Common myeloid progenitor, CD34-positive (primary cell): ENCODE data around the gene ASCC2.

Experiments used
- CTCF ChIA-PET: fragments of 350-600 bp; sonication (Branson Sonifier 250); formaldehyde crosslinking; loops from one replicate; lab custom pipeline; 2021; ENCODE audit warnings: antibody characterized with exemption; lab: Charles Lee
- POLR2A ChIA-PET: fragments of 350-600 bp; sonication (Branson Sonifier 250); formaldehyde crosslinking; loops from one replicate; lab custom pipeline; 2021; ENCODE audit warnings: antibody characterized with exemption; lab: Charles Lee
- DNase-seq, 3 donors: peaks; one replicate each; pipeline versions ENCODE4 v3.0.0 to v3.0.0-alpha.2; 2013
- H3K27ac ChIP-seq, 2 experiments: 1 replicate in 1 of 2; 2 replicates in 1 of 2; pipeline ENCODE4 v1.7.0; 2013; ENCODE audit warnings: inconsistent platforms in 2 of 2, low read length in 2 of 2, mild to moderate bottlenecking in 2 of 2, low read depth in 1 of 2, moderate library complexity in 1 of 2; ENCODE audit not compliant: severe bottlenecking in 2 of 2, insufficient read depth in 1 of 2, poor library complexity in 1 of 2
- H3K27me3 ChIP-seq, 5 experiments: replicated peaks in 2 of 5; 1 replicate in 3 of 5; 2 replicates in 2 of 5; pipeline versions ENCODE4 v1.6.1 to v1.7.0; 2013; ENCODE audit warnings: low read length in 4 of 5, mild to moderate bottlenecking in 2 of 5, moderate library complexity in 2 of 5, inconsistent platforms in 1 of 5; ENCODE audit not compliant: insufficient read depth in 5 of 5, control insufficient read depth in 4 of 5
- H3K36me3 ChIP-seq, 4 experiments: 1 replicate in 2 of 4; 2 replicates in 2 of 4; pipeline versions ENCODE4 v1.6.1 to v1.7.0; 2013; ENCODE audit warnings: low read length in 3 of 4, control low read depth in 1 of 4, mild to moderate bottlenecking in 1 of 4; ENCODE audit not compliant: control insufficient read depth in 4 of 4, insufficient read depth in 4 of 4
- H3K4me1 ChIP-seq, 4 experiments: 1 replicate in 3 of 4; 2 replicates in 1 of 4; pipeline versions ENCODE4 v1.6.1 to v1.7.1; 2013; ENCODE audit warnings: low read length in 3 of 4, mild to moderate bottlenecking in 3 of 4, control low read depth in 1 of 4, inconsistent platforms in 1 of 4, moderate library complexity in 1 of 4; ENCODE audit not compliant: control insufficient read depth in 4 of 4, insufficient read depth in 4 of 4; ENCODE audit errors: control extremely low read depth in 1 of 4
- H3K4me3 ChIP-seq, 7 experiments: 1 replicate in 4 of 7; 2 replicates in 3 of 7; pipeline versions ENCODE4 v1.5.1 to v1.7.0; 2013; ENCODE audit warnings: mild to moderate bottlenecking in 7 of 7, low read length in 6 of 7, moderate library complexity in 6 of 7, inconsistent platforms in 2 of 7, low read depth in 2 of 7, control low read depth in 1 of 7; ENCODE audit not compliant: insufficient read depth in 4 of 7, control insufficient read depth in 1 of 7; ENCODE audit errors: extremely low read depth in 1 of 7
- H3K9me3 ChIP-seq, 5 experiments: 1 replicate in 4 of 5; 2 replicates in 1 of 5; pipeline versions ENCODE4 v1.6.1 to v1.7.1; 2013; ENCODE audit warnings: low read length in 4 of 5, mild to moderate bottlenecking in 2 of 5, inconsistent platforms in 1 of 5, low read depth in 1 of 5, moderate library complexity in 1 of 5; ENCODE audit not compliant: control insufficient read depth in 4 of 5, insufficient read depth in 2 of 5; ENCODE audit errors: control extremely low read depth in 1 of 5
- WGBS: methylation state at CpG from one replicate; pipeline ENCODE4 v1.1.5; 2013; ENCODE audit not compliant: insufficient coverage; 5-methylcytosine and 5-hydroxymethylcytosine counted together

ASCC2 gene

GRCh38 chr22:29821291-29822016 is 16.6 kb downstream of the ASCC2 start:
- Histone ChIP-seq H3K27ac (no peak overlapping the region), H3K9me3 (no peaks in the 10 kb centered on the region), H3K4me3 (no peak overlapping the region), H3K4me1 (peaks cover 0 to 3% (median 0%) of the 10 kb centered on the region in 4 experiments), H3K27me3 (no peaks in the 10 kb centered on the region), H3K36me3 (peaks cover 6 to 80% (median 52%) of the 10 kb centered on the region in 4 experiments)
- WGBS, result 74% methylated on average over 3 of the region's 7 CpGs
- ChIA-PET CTCF (interaction anchor here (1.0 to 1.2 kb wide), 2 partner anchors 10 to 30 kb away, joined by 4 read pairs; no protein-coding TSS in a partner anchor), POLR2A (no interaction called here)
- peak; percentile 49 to 85 (median 79) for DNase-seq

DNA sequence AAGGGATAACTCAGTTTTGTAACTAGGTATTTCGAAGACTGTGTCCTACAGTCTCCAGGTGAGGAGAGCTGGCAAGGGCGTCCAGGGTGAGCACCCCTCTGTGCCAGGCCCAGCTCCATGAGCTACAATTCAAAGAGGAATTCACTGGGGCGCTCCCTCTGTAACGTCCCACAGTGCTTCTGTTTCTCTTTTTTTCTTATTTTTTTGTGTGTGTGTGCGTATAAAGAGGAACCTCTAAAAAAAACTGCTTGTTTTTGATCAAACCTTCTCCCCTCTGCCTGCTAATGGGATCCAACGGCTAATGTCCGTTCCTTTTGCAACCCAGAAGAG is 17.1 kb downstream of the ASCC2 start:
- ChIA-PET POLR2A (no interaction called here), CTCF (interaction anchor here (0.6 to 1.2 kb wide), 3 partner anchors 10 to 254 kb away, joined by 3 to 4 read pairs (median 4); no protein-coding TSS in a partner anchor)
- no peak overlapping the region for H3K27ac ChIP-seq
- H3K4me3 ChIP-seq, result no peak overlapping the region
- H3K9me3 ChIP-seq, result no peaks in the 10 kb centered on the region
- 95% methylated on average over 4 of the region's 7 CpGs for WGBS
- H3K27me3 ChIP-seq, result no peaks in the 10 kb centered on the region
- H3K36me3 ChIP-seq, result peaks cover 6 to 85% (median 57%) of the 10 kb centered on the region in 4 experiments
- no peak for DNase-seq
- H3K4me1 ChIP-seq, result peaks cover 0 to 3% (median 0%) of the 10 kb centered on the region in 4 experiments

DNA sequence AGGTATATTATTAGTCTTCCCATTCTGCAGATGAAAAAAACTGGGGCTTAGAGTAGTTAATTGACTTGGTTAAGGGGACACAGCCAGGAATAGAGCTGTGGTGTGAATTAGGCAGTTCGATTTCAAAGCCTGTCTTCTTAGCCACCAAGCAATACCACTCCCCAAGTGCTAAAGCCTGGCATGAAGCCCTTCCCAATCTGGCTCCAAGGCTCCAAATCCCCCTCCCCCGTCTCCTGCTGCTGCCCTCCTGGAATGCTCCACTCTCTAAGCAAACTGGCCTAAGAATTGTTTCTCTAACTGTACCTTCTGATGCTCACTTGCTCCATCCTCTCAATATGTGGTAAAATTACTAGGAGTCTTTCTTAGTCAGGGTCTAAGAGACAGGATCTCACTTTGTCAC is 18.6 kb downstream of the ASCC2 start:
- no peak overlapping the region for H3K27ac ChIP-seq
- peaks cover 0 to 3% (median 0%) of the 10 kb centered on the region in 4 experiments for H3K4me1 ChIP-seq
- no peaks in the 10 kb centered on the region for H3K27me3 ChIP-seq
- ChIA-PET POLR2A (no interaction called here), CTCF (no interaction called here)
- DNase-seq, result no peak
- 100% methylated on average over 1 of the region's 2 CpGs for WGBS
- no peak overlapping the region for H3K4me3 ChIP-seq
- peaks cover 2 to 87% (median 55%) of the 10 kb centered on the region in 4 experiments for H3K36me3 ChIP-seq
- H3K9me3 ChIP-seq, result no peaks in the 10 kb centered on the region

- H3K9me3 ChIP-seq, result no peaks in the 10 kb centered on the region
- no peaks in the 10 kb centered on the region for H3K27me3 ChIP-seq
- POLR2A ChIA-PET, result interaction anchor here (0.6 kb wide), 1 partner anchor 12 kb away, joined by 4 read pairs; no protein-coding TSS in a partner anchor
- CTCF ChIA-PET, result no interaction called here
- H3K4me1 ChIP-seq, result peaks cover 0 to 3% (median 0%) of the 10 kb centered on the region in 4 experiments
- no peak overlapping the region for H3K4me3 ChIP-seq
- H3K36me3 ChIP-seq, result peaks cover 5 to 93% (median 63%) of the 10 kb centered on the region in 4 experiments
- DNase-seq, result no peak
- H3K27ac ChIP-seq, result no peak overlapping the region
- no CpG with 5 or more reads among the region's 1 CpG for WGBS
These were observed 20.4 kb downstream of the ASCC2 start for GRCh38 chr22:29817724-29818123.

GRCh38 chr22:29816980-29817379 is 21.1 kb downstream of the ASCC2 start:
- Histone ChIP-seq H3K27me3 (no peaks in the 10 kb centered on the region), H3K36me3 (peaks cover 3 to 95% (median 66%) of the 10 kb centered on the region in 4 experiments), H3K4me1 (no peaks in the 10 kb centered on the region), H3K27ac (no peak overlapping the region), H3K4me3 (no peak overlapping the region), H3K9me3 (no peaks in the 10 kb centered on the region)
- CTCF ChIA-PET, result no interaction called here
- POLR2A ChIA-PET, result no interaction called here
- no peak for DNase-seq
- 100% methylated on average over 2 of the region's 2 CpGs for WGBS

- H3K36me3 ChIP-seq, result peaks cover 5 to 95% (median 68%) of the 10 kb centered on the region in 4 experiments
- H3K27ac ChIP-seq, result no peak overlapping the region
- WGBS, result 98% methylated on average over 5 of the region's 6 CpGs
- H3K27me3 ChIP-seq, result no peaks in the 10 kb centered on the region
- no peaks in the 10 kb centered on the region for H3K9me3 ChIP-seq
- no peak overlapping the region for H3K4me3 ChIP-seq
- no peaks in the 10 kb centered on the region for H3K4me1 ChIP-seq
- DNase-seq, result no peak
- CTCF ChIA-PET, result interaction anchor here (1.0 kb wide), 1 partner anchor 185 kb away, joined by 3 read pairs; no protein-coding TSS in a partner anchor
- POLR2A ChIA-PET, result no interaction called here
These were observed 21.5 kb downstream of the ASCC2 start for GRCh38 chr22:29816539-29816938.

DNA sequence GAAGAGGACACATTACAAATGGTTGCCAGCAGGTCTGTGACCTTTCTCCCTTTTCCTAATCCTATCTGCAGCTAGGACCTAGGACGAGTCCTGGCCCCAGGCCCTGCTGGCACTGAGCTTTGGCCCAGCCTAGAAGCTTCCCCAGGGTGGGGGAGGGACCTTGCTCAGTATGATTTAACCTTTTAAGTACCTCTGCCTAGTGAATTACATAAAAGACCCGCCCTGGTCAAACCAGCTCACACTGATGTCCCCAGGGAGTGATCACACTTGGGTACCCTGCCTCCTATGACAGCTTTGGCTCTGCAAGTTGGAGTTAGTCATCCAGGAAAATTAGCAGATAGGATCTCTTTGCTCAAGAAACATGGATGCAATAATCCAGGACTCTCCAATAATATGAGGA is 21.9 kb downstream of the ASCC2 start:
- no peak for DNase-seq
- POLR2A ChIA-PET, result no interaction called here

More for the DNA sequence above, 21.9 kb downstream of the ASCC2 start:
- Histone ChIP-seq H3K4me3 (no peak overlapping the region), H3K27me3 (no peaks in the 10 kb centered on the region), H3K9me3 (no peaks in the 10 kb centered on the region), H3K4me1 (no peaks in the 10 kb centered on the region), H3K27ac (no peak overlapping the region), H3K36me3 (peaks cover 5 to 94% (median 69%) of the 10 kb centered on the region in 4 experiments)
- WGBS, result 100% methylated on average over 2 of the region's 2 CpGs
- CTCF ChIA-PET, result interaction anchor here (1.0 kb wide), 1 partner anchor 185 kb away, joined by 3 read pairs; no protein-coding TSS in a partner anchor
